Inflammatory macrophage (primary cell): Measurements from ENCODE around the gene CHIA.

Experiments used
- DNase-seq, 2 donors: peaks; one replicate each; pipeline ENCODE4 v3.0.0-alpha.2; 2020 to 2022

Gene CHIA

GRCh38 chr1:111369177-111369576 is 78.5 kb downstream of the CHIA start:
- no peak for DNase-seq

GRCh38 chr1:111369645-111370044 is 79.0 kb downstream of the CHIA start:
- no peak for DNase-seq
